Activated CD8-positive, alpha-beta T cell treated with anti-CD3 and anti-CD28 coated beads, Interleukin-2, amount 10 ng/mL, durations not matched to agents 7 days and 5 days (primary cell): ENCODE results near the gene CACNA1B. TPM values are rescaled to one million over a fixed set of nuclear protein-coding genes. Genes with fewer than 3 reads are reported as not detected.

Source experiments
- ATAC-seq: fragments of 150-1000 bp; cut with Tn5 transposase; one replicate; pipeline ENCODE4 v1.10.0; 2021; ENCODE audit warnings: moderate library complexity
- CTCF ChIA-PET: fragments of 350-600 bp; sonication (Branson Sonifier 250); formaldehyde crosslinking; loops from one replicate; lab custom pipeline; 2021; ENCODE audit warnings: antibody characterized with exemption; lab: Charles Lee
- POLR2A ChIA-PET: fragments of 350-600 bp; sonication (Branson Sonifier 250); formaldehyde crosslinking; loops from one replicate; lab custom pipeline; 2021; ENCODE audit warnings: antibody characterized with exemption; lab: Charles Lee
- DNase-seq: peaks from one replicate; pipeline ENCODE4 v3.0.0-alpha.2; 2020
- H3K27ac Mint-ChIP-seq: one replicate; pipeline ENCODE4 v1.8.0; 2021; ENCODE audit warnings: mild to moderate bottlenecking, mixed read lengths
- H3K27me3 Mint-ChIP-seq: one replicate; pipeline ENCODE4 v1.8.0; 2021; ENCODE audit warnings: low read depth, mixed read lengths
- H3K36me3 Mint-ChIP-seq: one replicate; pipeline ENCODE4 v1.8.0; 2021; ENCODE audit warnings: low read depth, mixed read lengths
- H3K4me1 Mint-ChIP-seq: one replicate; pipeline ENCODE4 v1.8.0; 2021; ENCODE audit warnings: low read depth, mixed read lengths
- H3K4me3 Mint-ChIP-seq: one replicate; pipeline ENCODE4 v1.8.0; 2021; ENCODE audit warnings: mild to moderate bottlenecking, mixed read lengths
- H3K9me3 Mint-ChIP-seq: one replicate; pipeline ENCODE4 v1.8.0; 2022; ENCODE audit warnings: mixed read lengths; ENCODE audit not compliant: insufficient read depth
- total RNA-seq, 2 experiments: library from RNA; stranded (reverse); gene quantifications; one replicate each; pipeline ENCODE4 v1.2.3, GENCODE V29; 2021

CACNA1B gene
- total RNA-seq, 2 experiments from 2014 or later: not detected

- no peak for ATAC-seq
- Mint-ChIP-seq H3K27me3 (peaks cover 5% of the 10 kb centered on the region), H3K27ac (no peak overlapping the region), H3K4me1 (no peaks in the 10 kb centered on the region), H3K9me3 (no peaks in the 10 kb centered on the region), H3K36me3 (no peaks in the 10 kb centered on the region), H3K4me3 (no peak overlapping the region)
- ChIA-PET POLR2A (no interaction called here), CTCF (no interaction called here)
- no peak for DNase-seq
Measured at GRCh38 chr9:137967280-137967953, 89.8 kb downstream of the CACNA1B start.

GRCh38 chr9:137968235-137968634 lies 90.7 kb downstream of the CACNA1B start:
- Mint-ChIP-seq H3K4me3 (no peak overlapping the region), H3K36me3 (no peaks in the 10 kb centered on the region), H3K4me1 (no peaks in the 10 kb centered on the region), H3K9me3 (no peaks in the 10 kb centered on the region), H3K27me3 (peaks cover 4% of the 10 kb centered on the region), H3K27ac (no peak overlapping the region)
- POLR2A ChIA-PET: no interaction called here
- no peak for DNase-seq
- CTCF ChIA-PET: no interaction called here
- ATAC-seq: no peak

DNA sequence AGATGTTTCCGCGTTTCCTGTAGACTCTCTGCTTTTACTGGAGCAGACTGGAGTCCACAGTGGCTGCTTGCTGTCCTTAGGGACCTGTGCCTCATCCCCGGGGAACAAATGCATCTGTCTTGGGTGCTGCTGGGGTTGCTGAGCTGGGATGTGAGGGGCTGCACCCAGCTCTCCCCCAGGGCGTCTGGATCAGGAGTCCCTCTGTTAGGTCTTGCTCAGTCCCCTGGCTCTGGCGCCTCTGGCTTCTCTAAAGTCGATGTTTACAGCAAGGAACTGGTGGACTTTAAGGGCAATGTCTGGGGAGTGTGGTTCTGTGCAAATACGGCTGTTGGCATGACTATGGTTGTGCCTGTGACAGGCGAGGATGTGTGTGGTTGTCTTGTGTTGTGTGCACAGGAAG lies 91.4 kb downstream of the CACNA1B start:
- Mint-ChIP-seq H3K36me3 (no peaks in the 10 kb centered on the region), H3K27me3 (peaks cover 2% of the 10 kb centered on the region), H3K4me3 (no peak overlapping the region), H3K9me3 (no peaks in the 10 kb centered on the region), H3K4me1 (no peaks in the 10 kb centered on the region), H3K27ac (no peak overlapping the region)
- POLR2A ChIA-PET: no interaction called here
- ATAC-seq: no peak
- CTCF ChIA-PET: no interaction called here
- no peak for DNase-seq

- no peaks in the 10 kb centered on the region for H3K4me1 Mint-ChIP-seq
Measured at GRCh38 chr9:137969685-137970084, 92.1 kb downstream of the CACNA1B start.

DNA sequence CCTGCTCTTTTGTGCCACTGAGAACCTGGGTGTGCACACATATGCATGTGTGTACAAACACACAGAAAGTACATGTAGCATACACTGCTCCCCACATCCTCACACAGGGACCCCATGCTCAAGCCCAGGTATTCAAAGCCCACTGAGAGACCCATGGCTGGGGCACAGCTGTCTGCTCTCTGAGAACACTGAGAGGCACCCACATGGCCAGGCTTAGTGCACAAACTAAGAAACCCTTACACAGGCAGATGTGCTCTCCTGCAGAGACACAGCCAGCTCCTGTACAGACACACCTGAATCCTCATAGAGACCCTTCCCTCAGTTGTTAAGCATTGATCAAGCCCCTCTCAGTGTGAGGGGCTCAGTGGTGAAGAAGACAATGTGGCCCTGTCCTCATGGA lies 92.5 kb downstream of the CACNA1B start:
- H3K4me1 Mint-ChIP-seq: no peaks in the 10 kb centered on the region
- CTCF ChIA-PET: no interaction called here
- DNase-seq: no peak
- no peaks in the 10 kb centered on the region for H3K36me3 Mint-ChIP-seq
- H3K27me3 Mint-ChIP-seq: no peaks in the 10 kb centered on the region
- H3K4me3 Mint-ChIP-seq: no peak overlapping the region
- ATAC-seq: no peak
- H3K27ac Mint-ChIP-seq: no peak overlapping the region
- H3K9me3 Mint-ChIP-seq: no peaks in the 10 kb centered on the region
- POLR2A ChIA-PET: no interaction called here

More at GRCh38 chr9:137969685-137970084, 92.1 kb downstream of the CACNA1B start:
- ATAC-seq: no peak
- H3K4me3 Mint-ChIP-seq: no peak overlapping the region
- ChIA-PET CTCF (no interaction called here), POLR2A (no interaction called here)
- H3K36me3 Mint-ChIP-seq: no peaks in the 10 kb centered on the region
- DNase-seq: no peak
- H3K27ac Mint-ChIP-seq: no peak overlapping the region
- peaks cover 2% of the 10 kb centered on the region for H3K27me3 Mint-ChIP-seq
- no peaks in the 10 kb centered on the region for H3K9me3 Mint-ChIP-seq

DNA sequence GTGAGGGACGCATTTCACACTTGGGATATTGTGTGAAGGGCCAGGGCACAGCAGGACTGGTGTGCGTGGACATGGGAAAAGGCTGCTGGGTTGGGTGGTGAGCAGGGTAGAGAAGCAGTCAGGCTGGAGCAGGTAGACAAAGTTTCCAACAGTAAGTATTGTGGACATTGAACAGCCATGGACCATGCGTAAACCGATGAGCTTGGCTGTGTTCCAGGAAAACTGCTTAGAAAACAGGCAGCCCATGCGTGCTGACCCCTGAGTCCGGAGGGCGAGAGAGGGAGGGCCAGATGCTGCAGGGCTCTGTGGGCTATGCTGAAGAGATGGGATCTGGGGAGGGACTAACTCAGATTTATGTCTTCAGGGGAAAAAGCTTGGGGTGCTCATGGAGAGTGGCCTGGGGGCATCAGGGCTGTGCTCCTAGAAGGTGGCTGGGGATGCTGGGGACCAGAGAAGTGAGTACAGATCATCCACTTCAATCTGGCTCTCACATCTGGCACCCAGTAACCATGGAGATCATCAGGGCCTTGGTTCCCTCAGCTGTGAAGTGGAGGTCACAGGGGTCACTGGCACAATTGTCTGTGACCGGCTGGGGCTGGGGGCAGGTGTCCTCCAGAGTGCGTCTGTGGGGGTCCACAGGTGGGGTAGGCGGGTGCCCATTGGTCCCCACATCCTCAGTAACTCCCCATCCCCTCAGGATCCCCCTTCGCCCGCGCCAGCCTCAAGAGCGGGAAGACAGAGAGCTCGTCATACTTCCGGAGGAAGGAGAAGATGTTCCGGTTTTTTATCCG lies 93.3 kb downstream of the CACNA1B start:
- POLR2A ChIA-PET: no interaction called here
- Mint-ChIP-seq H3K9me3 (no peaks in the 10 kb centered on the region), H3K4me3 (no peak overlapping the region), H3K27me3 (no peaks in the 10 kb centered on the region), H3K4me1 (no peaks in the 10 kb centered on the region), H3K36me3 (no peaks in the 10 kb centered on the region), H3K27ac (no peak overlapping the region)
- CTCF ChIA-PET: no interaction called here
- no peak for DNase-seq
- ATAC-seq: no peak

DNA sequence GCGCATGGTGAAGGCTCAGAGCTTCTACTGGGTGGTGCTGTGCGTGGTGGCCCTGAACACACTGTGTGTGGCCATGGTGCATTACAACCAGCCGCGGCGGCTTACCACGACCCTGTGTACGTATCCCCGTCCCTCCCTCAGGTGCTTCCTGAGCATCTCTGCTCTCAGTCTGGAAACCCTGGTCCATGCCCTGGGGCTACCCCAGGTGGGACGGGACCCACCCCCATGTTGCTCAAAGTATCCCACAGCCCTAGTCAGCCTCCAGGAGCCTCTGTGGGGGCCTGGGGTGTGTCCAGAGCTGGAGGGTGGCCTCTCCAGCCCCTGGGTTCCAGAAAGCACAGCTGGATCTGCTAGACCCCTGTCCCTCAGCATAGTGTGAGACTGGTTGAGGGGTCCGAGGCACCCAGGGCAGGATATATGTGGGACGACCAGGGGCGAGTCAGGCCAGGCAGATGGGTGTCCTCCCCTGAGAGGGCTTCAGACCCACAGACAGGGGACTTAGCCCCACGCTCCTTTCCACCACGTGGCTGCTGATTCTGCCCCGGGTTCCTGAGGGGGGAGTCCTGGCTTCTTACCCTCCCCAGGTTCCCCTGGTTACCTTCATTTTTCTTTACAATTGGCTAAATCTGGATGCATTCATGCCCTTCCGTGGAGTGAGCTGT lies 94.0 kb downstream of the CACNA1B start:
- H3K9me3 Mint-ChIP-seq: no peaks in the 10 kb centered on the region
- H3K36me3 Mint-ChIP-seq: no peaks in the 10 kb centered on the region
- POLR2A ChIA-PET: no interaction called here
- no peaks in the 10 kb centered on the region for H3K27me3 Mint-ChIP-seq
- ATAC-seq (no peak), DNase-seq (no peak)
- H3K4me1 Mint-ChIP-seq: no peaks in the 10 kb centered on the region
- no peak overlapping the region for H3K27ac Mint-ChIP-seq
- H3K4me3 Mint-ChIP-seq: no peak overlapping the region
- CTCF ChIA-PET: no interaction called here

- Mint-ChIP-seq H3K27me3 (no peaks in the 10 kb centered on the region), H3K4me3 (no peak overlapping the region), H3K27ac (no peak overlapping the region), H3K36me3 (no peaks in the 10 kb centered on the region), H3K9me3 (no peaks in the 10 kb centered on the region), H3K4me1 (no peaks in the 10 kb centered on the region)
- DNase-seq (no peak), ATAC-seq (no peak)
- POLR2A ChIA-PET: no interaction called here
- CTCF ChIA-PET: no interaction called here
Measured at GRCh38 chr9:137972355-137972987, 94.9 kb downstream of the CACNA1B start.

GRCh38 chr9:137972988-137973470 lies 95.4 kb downstream of the CACNA1B start:
- H3K9me3 Mint-ChIP-seq: no peaks in the 10 kb centered on the region
- no peaks in the 10 kb centered on the region for H3K4me1 Mint-ChIP-seq
- H3K27ac Mint-ChIP-seq: no peak overlapping the region
- no peak for ATAC-seq
- no peaks in the 10 kb centered on the region for H3K27me3 Mint-ChIP-seq
- CTCF ChIA-PET: no interaction called here
- POLR2A ChIA-PET: no interaction called here
- H3K4me3 Mint-ChIP-seq: no peak overlapping the region
- no peak for DNase-seq
- no peaks in the 10 kb centered on the region for H3K36me3 Mint-ChIP-seq

DNA sequence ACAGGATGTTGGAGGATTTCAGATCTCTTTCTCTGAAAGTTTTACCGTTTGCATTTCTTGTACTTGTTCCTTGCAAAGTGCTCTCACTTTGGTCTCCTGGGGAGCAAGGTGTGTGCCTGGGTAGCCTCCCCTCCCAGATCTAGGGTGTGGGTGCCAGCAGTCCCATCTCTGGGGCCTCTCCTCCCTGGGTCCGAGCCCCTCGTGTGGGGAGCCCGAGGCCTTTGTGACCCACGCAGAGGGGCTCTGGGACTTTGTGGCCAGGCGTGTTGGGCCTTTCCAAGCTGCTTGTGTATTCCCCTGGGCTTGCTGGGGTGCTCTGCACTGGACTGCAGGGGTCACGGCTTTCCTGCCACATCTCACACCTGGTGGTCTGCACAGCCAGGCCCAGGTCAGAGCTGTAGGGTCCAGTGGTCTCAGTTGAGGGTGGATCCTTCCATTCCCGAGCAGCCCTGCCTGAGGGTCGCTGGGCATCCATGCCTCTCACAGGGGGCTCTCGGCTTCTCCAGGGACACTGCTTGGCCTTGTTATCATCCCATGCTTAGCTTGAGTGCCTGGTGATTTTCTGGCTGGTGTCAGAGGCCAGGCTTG lies 96.3 kb downstream of the CACNA1B start:
- H3K36me3 Mint-ChIP-seq: no peaks in the 10 kb centered on the region
- no peaks in the 10 kb centered on the region for H3K9me3 Mint-ChIP-seq
- ChIA-PET CTCF (no interaction called here), POLR2A (no interaction called here)
- ATAC-seq: no peak
- no peak overlapping the region for H3K4me3 Mint-ChIP-seq
- H3K27me3 Mint-ChIP-seq: no peaks in the 10 kb centered on the region
- no peak overlapping the region for H3K27ac Mint-ChIP-seq
- no peak for DNase-seq
- H3K4me1 Mint-ChIP-seq: no peaks in the 10 kb centered on the region

DNA sequence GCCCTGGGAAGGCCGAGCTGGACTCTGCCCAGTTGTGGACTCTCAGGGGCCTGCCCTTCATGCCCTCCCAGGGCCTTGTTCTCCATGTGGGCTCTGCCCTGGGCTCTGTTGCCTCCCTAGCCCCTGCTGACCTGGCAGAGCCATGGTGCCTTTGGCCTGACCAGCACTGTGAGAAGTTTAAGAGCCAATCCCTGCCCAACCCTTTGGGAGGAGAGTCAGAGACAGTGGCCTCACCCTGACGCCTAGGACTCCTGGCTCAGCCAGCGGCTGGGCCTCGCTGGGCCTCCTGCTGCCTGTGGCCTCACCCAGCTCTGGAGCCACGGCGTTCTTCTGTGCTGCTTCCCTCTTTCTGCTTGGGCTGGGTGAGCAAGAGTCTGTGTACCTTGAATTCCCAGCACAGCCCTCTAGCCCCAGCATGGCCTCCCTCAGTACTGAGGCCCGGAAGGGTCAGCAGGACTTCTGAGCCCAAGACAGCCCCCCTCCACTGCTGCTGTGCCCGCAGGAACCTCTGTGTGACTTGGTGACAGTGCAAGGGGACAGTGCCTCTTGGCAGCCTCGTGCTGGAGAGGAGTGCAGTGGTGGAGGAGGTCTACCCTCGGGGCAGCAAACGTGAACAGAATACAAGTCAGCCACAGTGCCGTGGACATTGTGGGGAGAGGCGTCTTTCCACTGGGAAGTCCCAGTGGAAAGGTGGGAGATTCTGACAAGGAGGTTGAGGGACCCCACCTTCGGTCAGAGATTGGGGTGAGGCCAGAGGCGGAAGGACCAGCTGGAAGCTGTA lies 97.4 kb downstream of the CACNA1B start:
- no peak overlapping the region for H3K27ac Mint-ChIP-seq
- ChIA-PET CTCF (no interaction called here), POLR2A (no interaction called here)
- no peak for DNase-seq
- no peaks in the 10 kb centered on the region for H3K27me3 Mint-ChIP-seq
- H3K9me3 Mint-ChIP-seq: no peaks in the 10 kb centered on the region
- no peak for ATAC-seq
- H3K4me1 Mint-ChIP-seq: no peaks in the 10 kb centered on the region
- H3K36me3 Mint-ChIP-seq: no peaks in the 10 kb centered on the region
- H3K4me3 Mint-ChIP-seq: no peak overlapping the region
